GM12878 (cell line): ENCODE data around the gene SUFU.

Experiments
- CEBPZ ChIP-seq: fragments of 150-350 bp; IDR thresholded peaks from 2 replicates; pipeline ENCODE4 v1.6.1; 2016; ENCODE audit warnings: low read depth, low read length
- CHD2 ChIP-seq: IDR thresholded peaks from 2 replicates; pipeline ENCODE4 v1.6.1; 2011; ENCODE audit warnings: low read depth, low read length, improper control_type of control experiment, borderline replicate concordance
- EZH2 ChIP-seq: IDR thresholded peaks from 2 replicates; pipeline ENCODE4 v1.6.1; 2012; ENCODE audit warnings: low read depth, mild to moderate bottlenecking, control low read depth, inconsistent platforms, low read length, borderline replicate concordance; ENCODE audit not compliant: control insufficient read depth
- NFXL1 ChIP-seq: fragments of 450-650 bp; IDR thresholded peaks from 2 replicates; pipeline ENCODE4 v1.6.1; 2017; ENCODE audit warnings: antibody characterized with exemption, mild to moderate bottlenecking, borderline replicate concordance
- POLR2AphosphoS2 ChIP-seq: IDR thresholded peaks from 2 replicates; pipeline ENCODE4 v1.6.1; 2011; ENCODE audit warnings: low read depth, mild to moderate bottlenecking, low read length, improper control_type of control experiment, moderate library complexity
- RAD21 ChIP-seq: IDR thresholded peaks from 2 replicates; pipeline ENCODE4 v1.6.1; 2011; ENCODE audit warnings: mild to moderate bottlenecking, low read depth, low read length, moderate library complexity; ENCODE audit not compliant: insufficient read depth
- TF ChIP-seq, protein P1 (sequence below), 3 experiments: IDR thresholded peaks in 2 of 3; conservative IDR thresholded peaks in 1 of 3; 2 replicates each; pipeline ENCODE4 v1.5.1; 2011; ENCODE audit warnings: low read depth in 3 of 3, low read length in 3 of 3, mild to moderate bottlenecking in 3 of 3, control low read depth in 2 of 3, moderate library complexity in 2 of 3, inconsistent platforms in 1 of 3, mixed read lengths in 1 of 3; ENCODE audit not compliant: control insufficient read depth in 2 of 3, insufficient read depth in 1 of 3; ENCODE audit errors: extremely low read depth in 1 of 3
- TF ChIP-seq, protein P2 (sequence below): fragments of 450-650 bp; IDR thresholded peaks from 2 replicates; pipeline ENCODE4 v1.6.1; 2016; ENCODE audit warnings: mild to moderate bottlenecking
- TF ChIP-seq, protein P3 (sequence below): IDR thresholded peaks from 2 replicates; pipeline ENCODE4 v1.6.1; 2011; ENCODE audit warnings: mild to moderate bottlenecking, low read depth, low read length, moderate library complexity; ENCODE audit not compliant: insufficient replicate concordance
- TF ChIP-seq, protein P4 (sequence below): fragments of 450-650 bp; IDR thresholded peaks from 2 replicates; pipeline ENCODE4 v1.6.1; 2017; ENCODE audit warnings: mild to moderate bottlenecking, moderate library complexity

DNA sequence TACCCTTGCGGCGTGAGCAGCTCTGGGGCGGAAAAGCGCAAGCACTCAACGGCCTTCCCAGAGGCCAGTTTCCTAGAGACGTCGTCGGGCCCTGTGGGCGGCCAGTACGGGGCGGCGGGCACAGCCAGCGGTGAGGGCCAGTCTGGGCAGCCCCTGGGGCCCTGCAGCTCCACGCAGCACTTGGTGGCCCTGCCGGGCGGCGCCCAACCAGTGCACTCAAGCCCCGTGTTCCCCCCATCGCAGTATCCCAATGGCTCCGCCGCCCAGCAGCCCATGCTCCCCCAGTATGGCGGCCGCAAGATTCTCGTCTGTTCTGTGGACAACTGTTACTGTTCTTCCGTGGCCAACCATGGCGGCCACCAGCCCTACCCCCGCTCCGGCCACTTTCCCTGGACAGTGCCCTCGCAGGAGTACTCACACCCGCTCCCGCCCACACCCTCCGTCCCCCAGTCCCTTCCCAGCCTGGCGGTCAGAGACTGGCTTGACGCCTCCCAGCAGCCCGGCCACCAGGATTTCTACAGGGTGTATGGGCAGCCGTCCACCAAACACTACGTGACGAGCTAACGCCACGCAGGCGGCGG, 153.1 kb downstream of the SUFU start:
- TF ChIP-seq, protein P1, sequence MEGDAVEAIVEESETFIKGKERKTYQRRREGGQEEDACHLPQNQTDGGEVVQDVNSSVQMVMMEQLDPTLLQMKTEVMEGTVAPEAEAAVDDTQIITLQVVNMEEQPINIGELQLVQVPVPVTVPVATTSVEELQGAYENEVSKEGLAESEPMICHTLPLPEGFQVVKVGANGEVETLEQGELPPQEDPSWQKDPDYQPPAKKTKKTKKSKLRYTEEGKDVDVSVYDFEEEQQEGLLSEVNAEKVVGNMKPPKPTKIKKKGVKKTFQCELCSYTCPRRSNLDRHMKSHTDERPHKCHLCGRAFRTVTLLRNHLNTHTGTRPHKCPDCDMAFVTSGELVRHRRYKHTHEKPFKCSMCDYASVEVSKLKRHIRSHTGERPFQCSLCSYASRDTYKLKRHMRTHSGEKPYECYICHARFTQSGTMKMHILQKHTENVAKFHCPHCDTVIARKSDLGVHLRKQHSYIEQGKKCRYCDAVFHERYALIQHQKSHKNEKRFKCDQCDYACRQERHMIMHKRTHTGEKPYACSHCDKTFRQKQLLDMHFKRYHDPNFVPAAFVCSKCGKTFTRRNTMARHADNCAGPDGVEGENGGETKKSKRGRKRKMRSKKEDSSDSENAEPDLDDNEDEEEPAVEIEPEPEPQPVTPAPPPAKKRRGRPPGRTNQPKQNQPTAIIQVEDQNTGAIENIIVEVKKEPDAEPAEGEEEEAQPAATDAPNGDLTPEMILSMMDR (IDR thresholded peaks at IDR 0.05 in 2 of 3, conservative IDR thresholded peaks at IDR 0.05 in 1 of 3; ENCODE audit: control insufficient read depth in 2 of 3, extremely low read depth in 1 of 3, insufficient read depth in 1 of 3, low read depth in 3 of 3, low read length in 3 of 3) = no peak
- TF ChIP-seq CEBPZ = no peak
- TF ChIP-seq NFXL1 = no peak
- TF ChIP-seq CHD2 = no peak
- TF ChIP-seq, protein P2, sequence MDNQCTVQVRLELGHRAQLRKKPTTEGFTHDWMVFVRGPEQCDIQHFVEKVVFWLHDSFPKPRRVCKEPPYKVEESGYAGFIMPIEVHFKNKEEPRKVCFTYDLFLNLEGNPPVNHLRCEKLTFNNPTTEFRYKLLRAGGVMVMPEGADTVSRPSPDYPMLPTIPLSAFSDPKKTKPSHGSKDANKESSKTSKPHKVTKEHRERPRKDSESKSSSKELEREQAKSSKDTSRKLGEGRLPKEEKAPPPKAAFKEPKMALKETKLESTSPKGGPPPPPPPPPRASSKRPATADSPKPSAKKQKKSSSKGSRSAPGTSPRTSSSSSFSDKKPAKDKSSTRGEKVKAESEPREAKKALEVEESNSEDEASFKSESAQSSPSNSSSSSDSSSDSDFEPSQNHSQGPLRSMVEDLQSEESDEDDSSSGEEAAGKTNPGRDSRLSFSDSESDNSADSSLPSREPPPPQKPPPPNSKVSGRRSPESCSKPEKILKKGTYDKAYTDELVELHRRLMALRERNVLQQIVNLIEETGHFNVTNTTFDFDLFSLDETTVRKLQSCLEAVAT = no peak
- TF ChIP-seq, protein P3, sequence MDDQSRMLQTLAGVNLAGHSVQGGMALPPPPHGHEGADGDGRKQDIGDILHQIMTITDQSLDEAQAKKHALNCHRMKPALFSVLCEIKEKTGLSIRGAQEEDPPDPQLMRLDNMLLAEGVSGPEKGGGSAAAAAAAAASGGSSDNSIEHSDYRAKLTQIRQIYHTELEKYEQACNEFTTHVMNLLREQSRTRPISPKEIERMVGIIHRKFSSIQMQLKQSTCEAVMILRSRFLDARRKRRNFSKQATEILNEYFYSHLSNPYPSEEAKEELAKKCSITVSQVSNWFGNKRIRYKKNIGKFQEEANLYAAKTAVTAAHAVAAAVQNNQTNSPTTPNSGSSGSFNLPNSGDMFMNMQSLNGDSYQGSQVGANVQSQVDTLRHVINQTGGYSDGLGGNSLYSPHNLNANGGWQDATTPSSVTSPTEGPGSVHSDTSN = no peak
- TF ChIP-seq, protein P4, sequence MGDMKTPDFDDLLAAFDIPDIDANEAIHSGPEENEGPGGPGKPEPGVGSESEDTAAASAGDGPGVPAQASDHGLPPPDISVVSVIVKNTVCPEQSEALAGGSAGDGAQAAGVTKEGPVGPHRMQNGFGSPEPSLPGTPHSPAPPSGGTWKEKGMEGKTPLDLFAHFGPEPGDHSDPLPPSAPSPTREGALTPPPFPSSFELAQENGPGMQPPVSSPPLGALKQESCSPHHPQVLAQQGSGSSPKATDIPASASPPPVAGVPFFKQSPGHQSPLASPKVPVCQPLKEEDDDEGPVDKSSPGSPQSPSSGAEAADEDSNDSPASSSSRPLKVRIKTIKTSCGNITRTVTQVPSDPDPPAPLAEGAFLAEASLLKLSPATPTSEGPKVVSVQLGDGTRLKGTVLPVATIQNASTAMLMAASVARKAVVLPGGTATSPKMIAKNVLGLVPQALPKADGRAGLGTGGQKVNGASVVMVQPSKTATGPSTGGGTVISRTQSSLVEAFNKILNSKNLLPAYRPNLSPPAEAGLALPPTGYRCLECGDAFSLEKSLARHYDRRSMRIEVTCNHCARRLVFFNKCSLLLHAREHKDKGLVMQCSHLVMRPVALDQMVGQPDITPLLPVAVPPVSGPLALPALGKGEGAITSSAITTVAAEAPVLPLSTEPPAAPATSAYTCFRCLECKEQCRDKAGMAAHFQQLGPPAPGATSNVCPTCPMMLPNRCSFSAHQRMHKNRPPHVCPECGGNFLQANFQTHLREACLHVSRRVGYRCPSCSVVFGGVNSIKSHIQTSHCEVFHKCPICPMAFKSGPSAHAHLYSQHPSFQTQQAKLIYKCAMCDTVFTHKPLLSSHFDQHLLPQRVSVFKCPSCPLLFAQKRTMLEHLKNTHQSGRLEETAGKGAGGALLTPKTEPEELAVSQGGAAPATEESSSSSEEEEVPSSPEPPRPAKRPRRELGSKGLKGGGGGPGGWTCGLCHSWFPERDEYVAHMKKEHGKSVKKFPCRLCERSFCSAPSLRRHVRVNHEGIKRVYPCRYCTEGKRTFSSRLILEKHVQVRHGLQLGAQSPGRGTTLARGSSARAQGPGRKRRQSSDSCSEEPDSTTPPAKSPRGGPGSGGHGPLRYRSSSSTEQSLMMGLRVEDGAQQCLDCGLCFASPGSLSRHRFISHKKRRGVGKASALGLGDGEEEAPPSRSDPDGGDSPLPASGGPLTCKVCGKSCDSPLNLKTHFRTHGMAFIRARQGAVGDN = no peak
- TF ChIP-seq RAD21 = no peak
- no peak for TF ChIP-seq POLR2AphosphoS2
- no peak for TF ChIP-seq EZH2
